NCI-H345 treated with DMSO at 0.1 percent for 48 hours (cell line): Measurements from ENCODE around the gene KCNJ1.

ENCODE experiments used
- DNase-seq: peaks from one replicate; lab custom pipeline; 2025; ENCODE audit not compliant: unreplicated experiment; lab: John Stamatoyannopoulos, UW

Gene KCNJ1

GRCh38 chr11:128867277-128867676 is at the start of gene KCNJ1:
KCNJ1 (minus strand) TSS chr11:128867296; CDS start chr11:128840243, 27,053 bp downstream.
- DNase-seq = no peak

- DNase-seq = no peak
Measured at GRCh38 chr11:128916681-128917080, 49.6 kb upstream of the KCNJ1 start.

- no peak for DNase-seq
Measured at GRCh38 chr11:128916037-128916572, 49.0 kb upstream of the KCNJ1 start.

GRCh38 chr11:128915149-128915521 is 48.0 kb upstream of the KCNJ1 start:
- no peak for DNase-seq

DNA sequence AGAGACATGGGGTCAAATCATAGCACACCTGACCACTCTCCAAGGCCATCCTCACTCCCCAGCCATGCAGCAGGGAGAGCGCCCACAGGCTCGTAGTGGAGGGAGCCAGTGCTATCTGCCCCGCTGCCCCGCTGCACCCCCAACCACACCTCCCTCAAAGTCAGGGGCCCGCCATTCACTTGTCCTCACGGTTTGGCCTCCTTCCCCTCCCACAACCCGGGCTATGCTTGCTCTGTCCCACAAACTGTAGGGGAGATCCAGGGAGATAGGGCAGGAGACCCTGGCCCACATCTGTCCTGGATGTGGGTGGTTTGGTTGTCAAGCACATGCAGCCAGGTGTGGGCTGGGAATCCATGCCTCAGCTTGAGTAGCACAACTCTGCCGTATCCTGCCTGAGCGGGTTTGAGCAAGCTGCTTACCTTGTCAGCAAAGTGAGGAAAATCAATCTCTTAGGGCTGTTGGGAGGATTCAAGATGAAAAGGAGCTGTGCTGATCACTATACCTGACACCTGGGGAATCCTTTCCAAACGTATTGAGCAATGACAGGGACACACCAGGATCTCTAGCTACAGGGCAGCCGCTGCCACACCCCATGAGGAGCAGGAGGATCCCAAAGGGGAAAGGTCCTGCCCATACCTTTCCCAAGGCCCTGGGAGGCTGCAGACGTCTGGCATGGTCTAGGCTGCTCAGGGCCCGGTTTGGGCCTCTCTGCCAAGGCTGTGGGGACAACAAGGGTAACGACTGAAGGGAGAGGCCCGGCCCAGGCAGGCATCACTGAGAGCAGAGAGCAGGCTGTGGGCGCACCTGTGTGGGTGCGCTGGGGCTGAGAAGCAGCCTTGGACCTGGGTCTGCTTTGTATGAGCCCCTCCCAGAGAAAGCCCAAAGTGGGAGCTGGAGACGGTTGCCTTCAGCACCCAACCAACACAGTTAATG is 47.4 kb upstream of the KCNJ1 start:
- no peak for DNase-seq

- DNase-seq = no peak
Measured at GRCh38 chr11:128913806-128914205, 46.7 kb upstream of the KCNJ1 start.

DNA sequence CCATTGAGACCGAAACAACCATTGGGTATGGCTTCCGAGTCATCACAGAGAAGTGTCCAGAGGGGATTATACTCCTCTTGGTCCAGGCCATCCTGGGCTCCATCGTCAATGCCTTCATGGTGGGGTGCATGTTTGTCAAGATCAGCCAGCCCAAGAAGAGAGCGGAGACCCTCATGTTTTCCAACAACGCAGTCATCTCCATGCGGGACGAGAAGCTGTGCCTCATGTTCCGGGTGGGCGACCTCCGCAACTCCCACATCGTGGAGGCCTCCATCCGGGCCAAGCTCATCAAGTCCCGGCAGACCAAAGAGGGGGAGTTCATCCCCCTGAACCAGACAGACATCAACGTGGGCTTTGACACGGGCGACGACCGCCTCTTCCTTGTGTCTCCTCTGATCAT is 44.6 kb upstream of the KCNJ1 start:
- no peak for DNase-seq

DNA sequence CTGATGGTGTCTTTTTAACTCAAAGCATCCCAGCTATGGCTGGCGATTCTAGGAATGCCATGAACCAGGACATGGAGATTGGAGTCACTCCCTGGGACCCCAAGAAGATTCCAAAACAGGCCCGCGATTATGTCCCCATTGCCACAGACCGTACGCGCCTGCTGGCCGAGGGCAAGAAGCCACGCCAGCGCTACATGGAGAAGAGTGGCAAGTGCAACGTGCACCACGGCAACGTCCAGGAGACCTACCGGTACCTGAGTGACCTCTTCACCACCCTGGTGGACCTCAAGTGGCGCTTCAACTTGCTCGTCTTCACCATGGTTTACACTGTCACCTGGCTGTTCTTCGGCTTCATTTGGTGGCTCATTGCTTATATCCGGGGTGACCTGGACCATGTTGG is 44.1 kb upstream of the KCNJ1 start:
- no peak for DNase-seq

DNA sequence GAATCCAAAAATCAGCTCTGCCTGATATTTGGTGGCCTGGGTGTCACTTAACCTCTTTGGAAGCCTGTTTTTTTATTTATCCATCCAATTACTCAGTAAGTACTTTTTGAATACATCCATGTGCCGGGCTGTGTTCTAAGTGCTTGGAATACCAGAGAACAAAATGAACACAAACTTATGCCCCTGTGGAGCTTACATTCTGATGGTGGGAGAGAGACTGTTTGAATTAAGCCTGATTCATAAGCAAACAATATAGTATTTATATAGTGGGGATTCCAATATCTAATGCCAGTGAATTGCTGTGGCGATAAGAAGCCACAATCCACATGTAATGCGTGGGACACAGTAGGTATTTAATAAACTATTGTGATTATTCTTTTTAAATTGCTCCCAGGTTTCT is 43.5 kb upstream of the KCNJ1 start:
- DNase-seq = no peak

- DNase-seq = no peak
Measured at GRCh38 chr11:128909438-128910125, 42.5 kb upstream of the KCNJ1 start.

DNA sequence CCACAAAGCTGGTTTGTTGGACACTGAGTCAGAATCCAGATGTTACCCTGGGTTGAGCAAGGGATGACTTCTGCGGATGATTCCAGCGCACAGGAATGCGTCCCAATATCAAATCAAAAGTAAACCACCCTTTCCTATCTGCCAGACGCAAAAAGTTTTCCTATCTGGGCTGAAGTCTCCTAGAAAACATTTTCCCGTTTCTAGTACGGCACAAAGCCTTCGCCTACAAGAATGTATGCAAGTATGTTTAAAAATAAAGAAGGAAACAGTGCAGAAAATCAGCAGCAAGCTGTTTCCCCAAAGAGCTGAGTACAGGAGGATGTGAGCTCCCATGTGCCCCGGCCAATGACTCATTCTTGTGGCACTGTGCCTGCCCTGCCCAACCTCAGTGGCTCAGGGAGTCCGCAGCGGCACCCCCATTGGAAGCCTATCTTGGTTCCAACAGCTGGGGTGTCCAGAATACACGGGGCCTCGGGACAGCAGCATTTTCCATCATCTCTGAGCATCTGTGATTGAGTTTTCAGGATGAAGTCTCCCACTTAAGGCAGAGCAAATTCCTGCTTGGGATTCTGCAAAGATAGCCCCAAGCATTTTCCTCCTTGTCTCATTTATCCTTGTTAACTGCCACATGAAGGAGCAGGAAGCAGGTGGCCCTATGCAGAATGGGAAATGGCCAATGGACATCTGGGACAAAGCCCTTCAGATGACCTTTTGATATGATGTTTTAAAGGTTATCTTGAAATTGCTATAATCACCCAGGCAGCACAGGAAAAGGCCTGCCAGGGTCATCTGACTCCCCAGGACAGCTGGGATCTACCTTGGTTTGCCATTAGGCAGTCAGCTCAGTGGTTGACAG is 41.5 kb upstream of the KCNJ1 start:
- no peak for DNase-seq

- DNase-seq = no peak
Measured at GRCh38 chr11:128907585-128907984, 40.5 kb upstream of the KCNJ1 start.

- DNase-seq = no peak
Measured at GRCh38 chr11:128906185-128907050, 39.3 kb upstream of the KCNJ1 start.

- peak; percentile 58 for DNase-seq
Measured at GRCh38 chr11:128905345-128906184, 38.5 kb upstream of the KCNJ1 start.

DNA sequence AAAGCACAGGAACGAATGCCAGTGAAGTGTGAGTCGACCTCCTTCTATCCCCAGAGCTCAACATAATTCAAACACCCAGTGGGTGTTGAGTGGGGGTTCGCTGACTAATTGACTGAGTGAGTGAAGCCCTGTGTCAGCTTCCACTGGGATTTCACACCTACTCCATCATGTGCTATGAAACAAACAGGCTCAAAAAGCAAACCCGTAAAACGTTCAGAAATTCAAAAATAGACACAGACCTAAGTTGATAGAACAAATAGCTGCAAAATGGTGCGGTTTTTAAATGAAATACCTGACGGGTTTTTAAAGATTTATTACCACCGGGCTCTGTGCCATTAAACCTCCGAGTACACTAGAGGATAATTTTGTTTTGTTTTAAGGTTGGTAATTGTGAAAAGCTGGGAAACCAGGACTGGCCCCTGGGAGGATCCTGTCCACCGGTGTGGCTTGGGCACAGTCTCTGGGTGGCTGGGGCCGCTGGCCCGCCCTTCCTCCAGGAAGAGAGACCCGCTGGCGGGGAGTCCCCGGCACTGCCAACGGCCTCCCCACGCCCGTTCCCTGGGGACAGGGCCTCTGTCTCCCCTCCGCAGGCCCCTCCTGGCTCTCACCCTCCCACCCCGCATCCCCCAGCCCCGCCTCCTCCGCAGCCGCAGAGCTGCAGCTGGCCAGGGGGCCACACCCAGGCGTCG is 37.7 kb upstream of the KCNJ1 start:
- DNase-seq = peak; percentile 20

- DNase-seq = no peak
Measured at GRCh38 chr11:128904303-128904655, 37.2 kb upstream of the KCNJ1 start.

- DNase-seq = no peak
Measured at GRCh38 chr11:128903248-128904061, 36.4 kb upstream of the KCNJ1 start.

DNA sequence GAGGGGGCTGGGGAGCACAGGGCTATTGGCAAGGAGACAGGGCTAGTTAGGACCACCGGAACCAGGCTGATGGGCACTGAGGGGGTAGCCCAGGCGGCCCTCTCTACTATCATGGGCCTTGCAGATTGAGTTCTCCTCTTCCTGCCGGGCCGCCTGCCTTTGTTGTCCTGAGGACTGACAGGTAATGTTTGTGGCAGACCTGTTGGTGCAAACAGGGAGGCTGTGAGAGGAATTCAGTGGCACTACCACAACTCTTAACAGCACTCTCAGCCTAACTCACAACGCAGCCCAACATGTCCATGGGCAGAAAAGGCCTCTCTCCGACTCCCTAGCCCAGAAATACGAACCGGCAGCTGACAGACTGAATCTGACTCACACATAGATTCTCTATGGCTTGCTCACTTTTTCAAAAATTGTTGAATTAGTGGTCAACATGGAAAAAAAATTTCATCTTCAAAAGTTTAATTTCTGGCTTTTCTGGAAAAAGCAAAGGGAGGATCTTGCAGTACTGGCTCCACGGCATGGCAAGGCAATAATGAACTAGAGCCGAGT is 35.5 kb upstream of the KCNJ1 start:
- no peak for DNase-seq
